CD4-positive, alpha-beta T cell treated with Interleukin-6 at 100 ng/mL for 8 hours (primary cell): ENCODE results near the gene DSCAM.

Experiments
- DNase-seq: peaks from one replicate; pipeline ENCODE4 v3.0.0-alpha.2; 2020; ENCODE audit warnings: mixed read lengths, low spot score

Gene DSCAM

GRCh38 chr21:40652436-40652835 lies 194.5 kb downstream of the DSCAM start:
- no peak for DNase-seq

- no peak for DNase-seq
These were observed 199.3 kb downstream of the DSCAM start for GRCh38 chr21:40647706-40648105.

DNA sequence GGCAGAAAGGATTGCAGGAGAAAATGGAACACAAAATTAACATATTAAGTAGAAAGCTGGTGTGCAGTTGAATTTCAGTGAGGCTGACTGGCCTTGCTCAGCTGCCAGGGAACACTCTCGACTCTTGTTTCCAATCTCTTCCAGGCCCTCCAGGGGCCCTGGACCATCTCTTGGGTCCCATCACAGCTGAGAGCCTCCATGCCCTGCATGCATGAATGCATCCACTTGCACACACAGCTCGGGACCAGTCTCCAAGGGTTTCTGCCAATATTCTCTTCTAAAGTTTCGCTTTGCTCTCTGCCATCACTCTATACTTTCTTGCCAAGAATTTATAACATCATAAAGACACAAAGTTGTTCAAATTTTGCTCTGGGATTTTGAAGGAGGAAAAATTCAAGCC lies 200.3 kb downstream of the DSCAM start:
- no peak for DNase-seq

- no peak for DNase-seq
These were observed 205.9 kb downstream of the DSCAM start for GRCh38 chr21:40641042-40641441.

- no peak for DNase-seq
These were observed 206.6 kb downstream of the DSCAM start for GRCh38 chr21:40640266-40640789.

DNA sequence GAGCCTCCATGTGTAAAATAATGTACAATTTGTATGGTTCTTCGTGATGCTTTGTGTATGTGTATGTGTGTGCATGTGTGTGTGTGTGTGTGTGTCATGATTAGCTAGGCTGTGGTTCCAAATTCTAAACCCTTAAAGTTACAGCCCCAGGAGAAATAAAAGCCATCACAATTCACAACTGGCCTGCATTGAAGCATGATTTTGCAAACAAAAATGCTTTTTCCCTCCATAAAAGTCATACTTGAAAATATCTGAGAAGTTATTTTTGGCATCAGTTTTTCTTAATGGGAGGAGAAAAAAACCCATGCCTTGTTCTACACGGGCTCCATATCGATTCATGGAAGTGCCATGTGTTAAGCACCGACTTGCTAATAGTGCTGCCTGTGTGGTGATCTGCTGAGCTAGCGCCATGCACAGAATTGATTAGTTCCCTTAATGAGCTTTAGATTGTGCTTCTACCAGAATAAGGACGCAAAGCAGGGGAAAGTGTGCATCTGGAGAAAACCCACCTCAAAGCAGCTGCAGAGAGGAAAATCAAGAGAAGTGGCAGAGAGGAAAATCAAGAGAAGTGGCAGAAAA lies 207.3 kb downstream of the DSCAM start:
- no peak for DNase-seq

- no peak for DNase-seq
These were observed 208.3 kb downstream of the DSCAM start for GRCh38 chr21:40638466-40639251.

GRCh38 chr21:40636026-40636425 lies 210.9 kb downstream of the DSCAM start:
- DNase-seq: no peak

- DNase-seq: no peak
These were observed 211.6 kb downstream of the DSCAM start for GRCh38 chr21:40635391-40635790.

DNA sequence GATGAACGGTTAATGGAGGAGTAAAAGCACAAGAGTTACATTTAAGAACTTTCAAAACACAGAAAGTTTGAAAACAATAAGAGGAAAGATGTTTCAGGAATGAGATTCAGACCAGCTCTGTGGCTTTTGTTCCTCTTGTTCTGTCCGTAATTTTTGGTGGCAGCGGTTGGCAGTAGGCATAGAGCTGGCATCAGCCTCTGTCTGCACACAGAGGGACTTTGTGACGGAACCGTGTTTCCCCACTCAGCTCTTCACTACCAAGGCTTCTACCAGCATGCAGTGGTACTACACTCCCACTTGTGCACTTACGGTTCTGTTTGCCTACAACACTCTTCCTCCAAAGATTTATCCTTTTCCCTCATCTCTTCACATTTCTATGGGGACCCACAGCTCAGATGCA lies 212.8 kb downstream of the DSCAM start:
- DNase-seq: no peak

- DNase-seq: no peak
These were observed 213.9 kb downstream of the DSCAM start for GRCh38 chr21:40633048-40633447.

DNA sequence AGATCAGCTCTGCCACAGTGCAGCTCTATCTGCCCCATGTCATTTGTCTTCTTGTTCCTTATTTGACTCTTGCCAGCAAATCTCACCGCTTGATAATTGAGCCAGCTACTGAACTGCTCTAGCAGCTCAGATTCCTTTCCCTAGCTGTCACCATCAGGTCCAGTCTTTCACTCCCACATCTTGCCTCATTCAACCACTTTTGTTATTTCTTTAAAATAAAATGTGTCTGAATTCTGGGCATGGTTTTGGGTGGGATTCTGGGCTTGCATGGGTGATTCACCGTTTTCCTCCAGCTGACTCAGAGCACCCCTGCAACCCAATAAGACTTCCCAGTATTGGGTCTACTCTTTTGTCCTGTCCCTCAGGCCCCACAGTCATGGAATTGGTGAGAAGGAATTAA lies 215.7 kb downstream of the DSCAM start:
- DNase-seq: no peak

DNA sequence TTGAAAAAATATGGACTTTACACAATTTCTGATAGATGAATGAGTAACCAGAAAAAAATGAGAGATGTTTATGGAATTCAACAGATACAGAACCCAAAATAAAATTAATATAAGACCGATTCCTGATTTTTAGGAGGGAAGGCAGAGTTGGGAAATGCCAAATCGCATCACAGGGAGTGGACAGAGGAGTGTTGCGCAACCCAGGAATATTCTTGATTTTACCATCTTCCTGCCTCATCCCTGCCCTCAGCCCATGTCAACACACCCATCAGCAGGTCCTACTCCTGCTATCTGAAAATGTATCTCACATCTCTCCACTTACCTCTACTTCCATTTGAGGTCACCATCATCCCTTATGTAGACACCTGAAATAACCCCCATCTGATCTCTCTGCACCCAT lies 221.0 kb downstream of the DSCAM start:
- DNase-seq: no peak

DNA sequence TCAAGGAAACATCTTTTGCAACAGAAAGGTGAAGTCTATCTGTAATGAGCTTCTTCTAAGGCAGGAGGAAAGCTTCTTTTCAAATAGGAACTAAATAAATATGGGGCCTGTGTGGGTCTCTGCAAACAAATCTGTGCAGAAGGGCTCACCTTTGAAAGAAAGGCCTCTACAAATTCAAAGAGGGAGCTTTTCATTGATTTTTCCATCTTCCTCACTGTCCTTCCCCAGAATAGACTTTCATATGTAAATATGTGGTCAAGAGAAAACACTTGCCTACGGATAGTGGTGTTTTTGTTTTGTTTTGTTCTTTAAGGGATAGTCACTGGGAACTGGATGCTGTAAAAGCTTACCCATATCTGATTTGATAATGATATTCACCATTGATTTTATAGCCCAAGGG lies 223.4 kb downstream of the DSCAM start:
- no peak for DNase-seq

DNA sequence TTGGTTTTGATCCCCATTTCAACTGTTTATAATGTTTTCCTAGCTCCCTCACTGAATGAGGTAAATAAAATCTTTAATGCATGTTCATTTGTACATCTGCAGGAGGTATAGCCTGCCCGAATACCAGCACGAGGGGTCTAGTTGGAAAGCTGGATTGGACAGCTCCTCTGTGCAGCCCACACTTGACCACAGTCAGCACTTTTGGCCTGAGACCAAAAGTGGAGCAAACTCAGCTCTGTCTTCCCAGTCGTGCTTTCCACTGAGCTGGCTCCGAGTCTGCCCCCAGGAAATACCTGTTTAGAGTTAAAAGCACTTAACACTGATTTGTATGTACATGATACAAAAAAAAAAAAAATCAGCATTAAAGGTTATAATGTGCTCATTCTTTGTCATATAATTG lies 224.4 kb downstream of the DSCAM start:
- no peak for DNase-seq

DNA sequence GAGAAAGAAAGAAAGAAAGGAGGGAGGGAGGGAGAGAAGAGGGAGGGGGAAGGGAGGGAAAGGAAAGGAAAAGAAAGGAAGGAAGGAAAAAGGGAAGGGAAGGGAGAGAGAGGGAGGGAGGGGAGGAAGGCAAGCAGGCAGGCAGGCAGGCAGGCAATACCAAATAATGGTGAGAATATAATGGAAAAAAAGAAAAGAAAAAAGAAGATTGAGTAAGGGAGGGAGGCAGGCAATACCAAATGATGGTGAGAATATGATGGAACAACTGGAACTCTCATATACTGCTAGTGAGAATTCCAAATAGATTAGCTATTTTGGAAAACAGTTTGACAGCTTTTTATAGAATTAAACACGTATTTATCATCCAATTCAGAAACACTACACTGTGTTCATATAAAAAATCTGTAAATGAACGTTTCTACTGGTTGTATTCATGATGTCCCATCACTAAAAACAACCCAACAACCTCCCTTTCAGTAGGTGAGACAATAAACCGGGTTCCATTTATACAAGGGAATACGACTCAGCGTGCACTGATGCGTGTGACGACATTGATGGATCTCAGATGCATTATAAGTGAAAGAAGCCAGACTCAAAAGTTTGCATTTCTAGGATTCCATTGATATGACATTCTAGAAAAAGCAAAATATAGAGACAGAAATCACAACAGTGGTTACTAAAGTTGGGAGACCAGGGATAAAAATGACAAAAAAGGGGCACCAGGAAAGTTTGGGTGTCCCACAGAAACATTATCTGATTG lies 226.4 kb downstream of the DSCAM start:
- no peak for DNase-seq

GRCh38 chr21:40618191-40618973 lies 228.6 kb downstream of the DSCAM start:
- DNase-seq: no peak

- no peak for DNase-seq
These were observed 230.6 kb downstream of the DSCAM start for GRCh38 chr21:40616377-40616704.

DNA sequence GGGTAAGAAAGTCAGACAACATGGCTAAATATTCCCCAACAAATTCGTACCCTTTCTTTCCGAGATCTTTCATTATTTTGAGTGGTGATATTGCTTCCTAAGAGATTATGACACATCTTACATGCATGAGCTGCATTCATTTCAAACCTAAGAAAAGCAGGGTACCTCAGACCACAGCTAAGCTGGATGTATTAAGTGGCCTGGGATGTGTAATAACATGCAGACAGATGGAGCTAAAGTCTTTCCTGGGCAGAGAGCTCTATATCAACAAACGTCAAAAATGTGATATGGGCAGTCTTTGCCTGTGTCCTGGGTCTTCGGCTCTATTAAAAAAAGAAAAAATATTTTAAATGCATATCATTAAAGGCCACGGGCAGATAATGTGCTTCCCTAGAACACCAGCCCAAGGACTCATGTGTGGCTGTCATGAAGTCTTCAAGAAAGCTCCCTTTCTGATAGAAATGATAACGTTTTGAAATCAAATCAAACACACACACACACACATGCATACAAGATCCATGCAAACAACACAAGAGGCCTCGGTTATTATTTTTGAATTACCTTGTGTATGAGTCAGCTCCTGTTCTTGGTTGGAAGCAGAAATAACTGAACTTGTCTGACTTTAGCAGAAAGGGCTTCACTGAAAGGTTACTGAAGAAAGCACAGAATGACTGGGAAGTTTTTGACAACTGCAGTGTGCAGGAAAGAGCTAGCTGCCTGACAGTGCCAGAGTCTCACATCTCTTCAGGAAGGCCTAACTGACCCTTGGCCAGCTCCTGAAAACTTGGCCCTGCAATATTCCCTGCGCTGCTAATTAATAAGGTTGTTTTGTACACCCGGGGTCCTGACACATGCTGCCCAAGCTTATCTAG lies 231.2 kb downstream of the DSCAM start:
- no peak for DNase-seq

DNA sequence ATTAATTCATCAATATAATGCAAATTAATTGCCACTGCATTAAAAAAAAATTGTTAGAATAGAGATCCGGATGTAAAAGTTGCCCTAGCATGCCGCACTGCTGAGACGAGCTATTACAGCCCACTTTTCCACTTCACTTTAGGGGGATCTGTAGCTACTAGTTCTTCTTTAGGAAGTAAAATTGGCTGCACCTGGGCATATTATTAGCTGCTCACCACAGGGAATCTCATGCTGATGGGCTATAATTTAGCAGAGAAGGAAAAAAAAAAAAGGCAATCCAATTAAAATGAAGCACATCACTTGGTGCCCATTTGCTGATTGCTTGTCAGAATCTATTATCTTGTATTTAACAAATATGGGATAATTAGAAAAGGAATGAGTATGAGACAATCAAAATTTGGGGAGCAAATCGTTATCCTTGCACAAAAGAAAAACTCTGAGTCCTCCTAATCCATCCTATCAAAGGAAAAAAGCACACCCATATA lies 233.4 kb downstream of the DSCAM start:
- DNase-seq: no peak

DNA sequence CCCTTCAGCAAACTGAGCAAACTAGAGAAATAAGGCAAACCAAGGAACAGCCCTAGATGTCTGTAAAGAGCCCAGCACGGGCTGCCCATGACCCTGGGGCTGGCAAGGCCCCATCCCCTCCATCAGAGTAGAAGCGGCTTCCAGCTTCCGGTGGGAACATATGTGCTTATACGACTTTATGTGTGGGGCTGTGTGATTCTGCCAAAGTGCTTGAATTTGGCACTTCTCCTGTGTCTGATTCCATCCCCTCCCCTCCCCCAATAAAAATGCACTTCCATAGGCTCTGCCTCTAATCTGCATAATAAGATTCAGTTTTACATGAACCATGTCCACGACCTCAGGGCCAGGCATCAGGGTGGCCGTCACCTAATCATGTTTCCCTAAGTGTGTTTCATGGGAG lies 236.6 kb downstream of the DSCAM start:
- no peak for DNase-seq
